ENCODE results near the gene GALNTL6. TPM values are rescaled to one million over a fixed set of nuclear protein-coding genes. Genes with fewer than 3 reads are reported as not detected.

GALNTL6 gene
- total RNA-seq, 1 donor from 2014 or later, result not detected

DNA sequence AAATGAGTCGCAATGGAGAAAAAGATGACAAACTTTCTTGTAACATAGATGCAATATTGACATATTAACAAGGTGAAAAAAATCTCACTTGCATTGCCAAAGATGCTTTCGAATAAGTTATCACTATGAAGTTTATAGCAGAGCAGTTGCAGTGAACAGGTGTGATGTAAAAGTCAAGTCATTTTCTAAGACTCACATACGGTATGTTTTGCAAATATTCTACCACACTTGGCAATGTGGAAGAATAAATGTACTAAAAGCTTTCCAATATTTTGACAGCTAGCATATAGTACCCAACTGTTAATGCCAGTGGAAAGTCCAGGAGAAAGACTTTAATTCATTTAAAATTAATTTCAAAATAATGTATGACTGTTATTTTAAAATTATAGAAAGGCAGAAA lies 76.5 kb downstream of the GALNTL6 start:
- no peak for DNase-seq

GRCh38 chr4:171891038-171891437 lies 77.8 kb downstream of the GALNTL6 start:
- DNase-seq, result no peak

DNA sequence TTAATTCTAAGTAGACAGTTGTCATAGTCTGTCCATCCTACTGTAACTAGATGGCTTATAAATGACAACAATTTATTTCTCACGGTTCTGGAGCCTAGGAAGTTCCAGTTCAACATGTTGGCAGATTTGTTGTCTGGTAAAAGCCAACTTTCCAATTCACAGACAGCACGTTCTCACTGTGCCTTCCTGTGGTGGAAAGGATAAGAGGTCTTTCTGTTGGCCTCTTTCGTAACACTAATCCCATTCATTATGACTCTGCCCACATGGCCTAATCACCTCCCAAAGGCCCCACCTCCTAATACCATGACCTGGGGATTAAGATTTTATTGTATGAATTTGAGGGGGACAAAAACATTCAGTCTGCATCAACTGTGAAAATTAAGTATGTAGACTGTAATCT lies 83.2 kb downstream of the GALNTL6 start:
- no peak for DNase-seq

DNA sequence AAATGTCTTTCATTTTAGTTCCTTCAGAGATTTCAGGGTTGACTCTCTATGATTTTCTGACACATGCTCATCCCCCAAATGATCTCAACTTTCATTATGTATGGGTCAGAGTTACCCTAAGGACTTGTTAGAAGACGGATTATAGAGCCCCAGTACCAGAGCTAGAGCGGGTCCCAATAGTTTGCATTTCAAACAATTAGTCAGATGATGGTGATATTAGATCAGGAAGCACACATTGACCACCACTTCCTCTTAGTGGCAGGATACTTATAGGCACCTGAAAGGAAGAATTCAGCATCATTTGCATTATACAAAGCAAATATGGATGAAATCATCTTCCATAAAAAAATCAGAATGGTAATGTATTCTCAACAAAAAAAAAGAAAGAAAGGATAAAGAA lies 106.1 kb downstream of the GALNTL6 start:
- no peak for DNase-seq

DNA sequence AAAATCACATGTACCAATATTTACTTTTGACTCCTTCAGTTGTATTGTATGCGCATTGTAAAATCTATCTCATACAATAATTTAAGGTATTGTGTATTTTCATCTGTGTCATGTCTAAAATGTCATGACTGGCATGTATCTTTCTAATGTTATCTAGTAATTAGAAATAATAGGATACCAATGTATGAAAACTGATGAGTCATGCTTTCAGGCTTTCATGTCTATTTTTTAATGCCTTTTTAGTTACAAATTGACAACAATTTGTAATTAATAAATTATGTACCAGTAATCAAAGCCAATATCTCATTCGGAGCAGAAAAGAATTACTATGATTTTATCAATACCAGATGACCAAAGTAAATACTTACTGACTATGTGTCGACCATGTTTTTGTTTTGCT lies 107.7 kb downstream of the GALNTL6 start:
- DNase-seq, result no peak

DNA sequence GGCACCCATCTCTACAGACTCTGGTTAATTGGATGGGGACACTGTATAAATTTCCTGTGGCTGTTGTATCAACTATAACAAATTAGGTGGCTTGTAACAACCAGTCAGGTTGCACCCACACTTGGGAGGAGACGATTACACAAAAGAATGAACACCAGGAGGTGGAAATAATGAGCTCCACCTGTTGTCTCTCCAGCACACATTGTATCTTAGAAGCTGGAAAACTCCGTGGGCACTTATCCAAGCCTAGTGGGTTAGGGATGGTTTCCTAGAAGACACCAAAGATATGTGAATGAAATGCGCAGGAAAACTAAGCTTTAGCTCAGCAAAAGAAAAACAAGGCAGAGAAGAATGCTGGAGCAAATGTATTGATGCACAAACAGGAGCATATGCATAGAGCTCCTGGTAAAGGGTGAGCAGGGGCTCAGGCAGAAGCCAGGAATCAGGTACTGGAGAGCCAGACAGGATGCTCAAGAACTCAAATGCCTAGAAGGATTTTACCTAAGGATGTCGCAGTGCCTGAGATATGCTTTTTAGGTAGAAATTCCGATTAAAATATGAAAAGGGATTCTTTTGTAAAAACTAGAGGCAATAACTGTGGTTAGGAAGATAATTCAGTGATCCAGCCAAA lies 111.7 kb downstream of the GALNTL6 start:
- no peak for DNase-seq

DNA sequence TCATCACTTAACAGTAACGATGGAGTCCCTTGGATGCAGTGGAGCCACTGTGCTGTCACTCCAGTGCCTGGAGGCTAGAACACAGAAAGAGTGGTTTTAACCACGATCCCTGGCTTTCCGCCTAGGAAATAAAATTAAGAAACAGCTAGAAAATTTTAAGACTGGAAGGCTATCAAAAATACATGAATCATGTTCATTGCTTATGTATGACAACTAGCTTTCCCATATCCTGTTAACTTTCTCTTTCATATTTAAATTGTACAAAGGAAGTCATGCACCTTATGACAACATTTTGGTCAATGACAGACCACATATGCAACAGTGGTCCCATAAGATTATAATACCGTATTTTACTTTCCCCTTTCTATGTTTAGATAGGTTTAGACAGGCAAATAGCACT lies 115.1 kb downstream of the GALNTL6 start:
- no peak for DNase-seq

- no peak for DNase-seq
These were observed 116.3 kb downstream of the GALNTL6 start for GRCh38 chr4:171929477-171929876.

- no peak for DNase-seq
These were observed 116.7 kb downstream of the GALNTL6 start for GRCh38 chr4:171929907-171930306.

DNA sequence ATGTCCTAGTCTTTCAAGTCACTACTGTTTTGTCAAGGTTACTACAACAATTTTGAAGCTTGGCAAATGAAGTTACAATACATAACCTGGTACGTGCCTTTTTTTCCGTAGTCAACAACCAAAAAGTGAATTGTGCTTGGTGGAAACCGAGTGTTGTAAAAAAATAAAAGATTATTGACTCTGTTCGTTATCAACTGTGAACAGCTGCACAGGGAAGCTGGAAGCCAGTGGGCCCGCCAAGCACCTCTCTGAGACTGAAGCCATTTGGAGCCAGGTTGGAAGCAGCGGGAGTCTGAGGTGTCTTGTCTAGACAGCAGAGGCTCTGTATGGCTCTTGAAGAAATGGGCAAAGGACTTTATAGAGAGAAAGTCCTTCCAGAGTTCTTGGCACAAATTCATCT lies 119.0 kb downstream of the GALNTL6 start:
- no peak for DNase-seq

DNA sequence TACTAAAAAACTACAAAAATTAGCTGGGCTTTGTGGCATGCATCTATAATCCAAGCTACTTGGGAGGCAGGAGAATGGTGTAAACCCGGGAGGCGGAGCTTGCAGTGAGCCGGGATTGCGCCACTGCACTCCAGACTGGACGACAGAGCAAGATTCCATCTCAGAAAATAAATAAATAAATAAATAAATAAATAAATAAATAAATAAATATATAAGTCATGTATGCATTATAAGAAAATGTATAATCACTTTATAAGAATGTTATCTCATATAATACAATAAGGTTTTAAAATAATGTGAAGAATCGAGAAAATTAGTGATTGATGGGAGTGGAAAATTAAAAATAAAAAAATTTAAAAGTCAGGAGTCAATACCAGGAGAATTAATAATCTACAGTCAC lies 127.5 kb downstream of the GALNTL6 start:
- no peak for DNase-seq

- no peak for DNase-seq
These were observed 134.2 kb downstream of the GALNTL6 start for GRCh38 chr4:171947400-171947799.

DNA sequence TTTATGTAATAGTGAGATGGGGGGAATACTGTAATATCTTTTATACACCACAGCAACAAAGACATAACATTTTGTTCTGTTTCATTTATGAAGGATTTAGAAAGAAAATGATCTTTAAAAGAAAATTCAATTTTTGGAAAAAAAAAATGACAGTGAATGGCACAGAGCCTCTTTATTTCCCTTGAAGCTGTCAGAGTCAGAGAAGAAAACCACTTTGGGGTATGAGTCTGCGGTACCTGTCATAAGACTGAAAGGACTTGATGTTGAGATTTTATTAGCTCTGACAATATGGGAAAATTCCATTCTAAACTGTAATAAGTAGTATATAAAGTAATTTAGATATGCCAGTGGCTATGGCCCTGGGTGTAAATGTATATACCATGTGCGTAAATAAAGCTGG lies 134.8 kb downstream of the GALNTL6 start:
- no peak for DNase-seq

DNA sequence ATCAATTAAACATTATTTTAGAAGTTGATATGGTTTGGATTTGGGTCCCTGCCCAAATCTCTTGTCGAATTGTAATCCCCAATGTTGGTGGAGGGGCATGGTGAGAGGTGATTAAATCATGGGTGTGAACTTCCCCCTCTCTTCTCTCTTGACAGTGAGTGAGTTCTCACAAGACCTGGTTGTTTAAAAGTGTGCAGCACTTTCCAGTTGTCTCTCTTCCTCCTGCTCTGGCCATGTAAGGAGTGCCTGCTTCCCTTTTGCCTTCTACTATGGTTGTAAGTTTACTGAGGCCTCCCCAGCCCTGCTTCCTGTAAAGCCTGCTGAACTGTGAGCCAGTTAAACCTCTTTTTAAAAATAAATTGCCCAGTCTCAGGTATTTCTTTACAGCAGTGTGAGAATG lies 141.4 kb downstream of the GALNTL6 start:
- no peak for DNase-seq

DNA sequence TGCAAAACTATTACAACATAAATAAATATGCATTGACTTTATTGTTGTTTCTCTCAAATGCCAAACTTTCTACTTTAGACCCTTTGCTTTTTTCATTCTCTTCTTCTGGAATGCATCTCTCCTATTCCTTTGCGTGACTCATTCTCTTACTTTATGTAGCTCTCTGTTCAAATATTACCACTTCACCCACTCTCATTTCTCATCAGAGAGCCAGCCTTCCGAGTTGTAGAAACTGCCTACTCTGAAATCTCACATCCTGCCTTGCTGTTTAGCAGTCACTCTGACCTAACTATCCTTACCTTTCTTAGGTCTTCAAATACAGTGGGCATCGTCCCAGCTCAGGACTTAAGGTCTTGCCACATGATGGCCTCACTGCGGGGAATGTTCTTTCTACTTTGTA lies 143.5 kb downstream of the GALNTL6 start:
- no peak for DNase-seq

GRCh38 chr4:171962110-171962509 lies 148.9 kb downstream of the GALNTL6 start:
- DNase-seq, result no peak

- DNase-seq, result no peak
These were observed 153.2 kb downstream of the GALNTL6 start for GRCh38 chr4:171966356-171966755.

DNA sequence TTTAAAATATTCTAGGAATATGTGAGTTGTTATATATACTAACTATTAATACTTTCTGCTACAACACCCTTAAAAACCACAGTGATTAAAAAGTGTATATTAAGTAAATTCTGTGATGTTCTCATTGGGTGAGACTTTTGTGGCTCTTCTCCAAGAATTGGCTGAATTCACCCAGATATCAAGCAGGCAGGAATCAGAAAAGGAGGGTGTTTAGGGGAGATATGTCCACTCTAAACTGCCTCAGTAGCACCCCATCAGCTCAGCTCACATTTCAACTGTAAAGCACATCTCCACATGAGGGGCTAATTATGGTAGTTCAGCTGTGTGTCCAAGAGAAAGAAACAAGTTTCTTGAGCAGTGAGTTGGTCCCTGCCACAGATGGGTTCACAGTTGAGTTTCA lies 165.0 kb downstream of the GALNTL6 start:
- DNase-seq, result no peak

GRCh38 chr4:171979461-171979860 lies 166.3 kb downstream of the GALNTL6 start:
- DNase-seq, result no peak

DNA sequence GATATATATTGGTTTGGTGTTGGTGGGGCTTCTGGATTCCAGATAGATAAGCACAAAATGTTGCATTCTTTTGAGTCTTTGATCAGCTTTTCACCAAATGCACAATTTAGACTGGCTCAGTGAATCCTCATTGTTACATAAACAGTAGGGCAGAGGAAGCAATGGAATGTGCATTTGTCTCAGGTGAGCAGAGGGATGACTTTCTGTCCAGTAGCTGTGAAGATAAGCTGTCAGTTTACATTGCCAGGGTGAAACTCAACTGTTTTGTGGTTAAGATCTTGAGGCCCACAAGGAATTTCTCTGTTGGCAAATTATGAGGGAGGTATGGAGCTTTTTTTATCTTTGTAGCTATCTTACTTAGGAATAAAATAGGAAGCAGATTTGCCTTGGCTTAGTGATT lies 168.0 kb downstream of the GALNTL6 start:
- no peak for DNase-seq

- no peak for DNase-seq
These were observed 171.0 kb downstream of the GALNTL6 start for GRCh38 chr4:171983935-171984805.

DNA sequence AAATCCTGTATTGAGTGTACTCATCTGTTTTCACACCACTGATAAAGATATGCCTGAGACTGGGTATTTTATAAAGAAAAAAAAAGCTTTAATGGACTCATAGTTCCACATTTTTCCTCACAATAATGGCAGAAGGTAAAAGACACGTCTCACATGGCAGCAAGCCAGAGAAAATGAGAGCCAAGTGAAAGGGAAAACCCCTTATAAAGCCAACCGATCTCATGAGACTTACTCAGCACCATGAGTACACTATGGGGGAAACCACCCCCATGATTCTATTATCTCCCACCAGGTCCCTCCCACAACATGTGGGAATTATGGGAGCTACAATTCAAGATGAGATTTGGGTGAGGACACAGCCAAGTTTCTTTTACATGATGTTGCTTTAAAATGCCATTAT lies 171.9 kb downstream of the GALNTL6 start:
- DNase-seq, result no peak

GRCh38 chr4:171993247-171993646 lies 180.0 kb downstream of the GALNTL6 start:
- DNase-seq, result no peak

GRCh38 chr4:172007889-172008288 lies 194.7 kb downstream of the GALNTL6 start:
- no peak for DNase-seq

Data from dermis blood vessel endothelial cell (primary cell).